ENCODE measurements around the gene LRPAP1.
"Not testable (repeated sequence)": the region's sequence is repeated elsewhere in the genome, so short reads cannot be mapped to it uniquely, and the experiment has no call there.

LRPAP1 gene

GRCh38 chr4:3518511-3518880 lies 13.7 kb downstream of the LRPAP1 start:
- no peak for DNase-seq

- no peak for DNase-seq
Measured at GRCh38 chr4:3517731-3518510, 14.3 kb downstream of the LRPAP1 start.

GRCh38 chr4:3516836-3517730 lies 15.1 kb downstream of the LRPAP1 start:
- DNase-seq: no peak

- no peak for DNase-seq
Measured at GRCh38 chr4:3516061-3516835, 16.0 kb downstream of the LRPAP1 start.

GRCh38 chr4:3515646-3516045 lies 16.6 kb downstream of the LRPAP1 start:
- DNase-seq: no peak

GRCh38 chr4:3514806-3515501 lies 17.3 kb downstream of the LRPAP1 start:
- no peak for DNase-seq

- DNase-seq: no peak
Measured at GRCh38 chr4:3514221-3514780, 17.9 kb downstream of the LRPAP1 start.

GRCh38 chr4:3513807-3514206 lies 18.4 kb downstream of the LRPAP1 start:
- DNase-seq: no peak

GRCh38 chr4:3512719-3513118 lies 19.5 kb downstream of the LRPAP1 start:
- no peak for DNase-seq

GRCh38 chr4:3512279-3512678 lies 19.9 kb downstream of the LRPAP1 start:
- no peak for DNase-seq

- DNase-seq: not testable (repeated sequence)
Measured at GRCh38 chr4:3511601-3512000, 20.6 kb downstream of the LRPAP1 start.

- DNase-seq: no peak
Measured at GRCh38 chr4:3511187-3511586, 21.0 kb downstream of the LRPAP1 start.

- DNase-seq: no peak
Measured at GRCh38 chr4:3510481-3510880, 21.7 kb downstream of the LRPAP1 start.

GRCh38 chr4:3508542-3508941 lies 23.7 kb downstream of the LRPAP1 start:
- DNase-seq: no peak

- no peak for DNase-seq
Measured at GRCh38 chr4:3505231-3505630, 27.0 kb downstream of the LRPAP1 start.

- no peak for DNase-seq
Measured at GRCh38 chr4:3502941-3503936, 29.0 kb downstream of the LRPAP1 start.

- no peak for DNase-seq
Measured at GRCh38 chr4:3501825-3502425, 30.3 kb downstream of the LRPAP1 start.

GRCh38 chr4:3501126-3501824 lies 30.9 kb downstream of the LRPAP1 start:
- no peak for DNase-seq

GRCh38 chr4:3500634-3501101 lies 31.6 kb downstream of the LRPAP1 start:
- no peak for DNase-seq

GRCh38 chr4:3500111-3500510 lies 32.1 kb downstream of the LRPAP1 start:
- no peak for DNase-seq

Data from CD4-positive, alpha-beta T cell treated with Interleukin-4 for 1 hour (primary cell).